Endodermal cell (in vitro differentiated cells): Measurements from ENCODE around the gene SREBF2. TPM values are rescaled to one million over a fixed set of nuclear protein-coding genes. Genes with fewer than 3 reads are reported as not detected.

Experiments used
- DNase-seq: peaks from one replicate; pipeline ENCODE4 v3.0.0-alpha.2; 2017
- H3K27ac ChIP-seq: 2 replicates; pipeline ENCODE4 v1.5.1; 2013; ENCODE audit warnings: mild to moderate bottlenecking, low read depth, low read length, moderate library complexity
- H3K27me3 ChIP-seq: 2 replicates; pipeline ENCODE4 v1.6.1; 2013; ENCODE audit warnings: mild to moderate bottlenecking, low read length, moderate library complexity; ENCODE audit not compliant: insufficient read depth, control insufficient read depth, poor library complexity, severe bottlenecking
- H3K36me3 ChIP-seq: 2 replicates; pipeline ENCODE4 v1.7.0; 2013; ENCODE audit warnings: mild to moderate bottlenecking, low read length, moderate library complexity; ENCODE audit not compliant: control insufficient read depth, insufficient read depth
- H3K4me1 ChIP-seq: one replicate; pipeline ENCODE4 v1.7.0; 2013; ENCODE audit warnings: low read length; ENCODE audit not compliant: control insufficient read depth, insufficient read depth
- H3K4me3 ChIP-seq: 2 replicates; pipeline ENCODE4 v1.5.1; 2013; ENCODE audit warnings: mild to moderate bottlenecking, low read length, moderate library complexity
- H3K9ac ChIP-seq: 2 replicates; pipeline ENCODE4 v1.6.1; 2013; ENCODE audit warnings: mild to moderate bottlenecking, low read length, moderate library complexity; ENCODE audit not compliant: poor library complexity, severe bottlenecking; ENCODE audit errors: extremely low read depth
- H3K9me3 ChIP-seq: 2 replicates; pipeline ENCODE4 v1.6.1; 2013; ENCODE audit warnings: mild to moderate bottlenecking, low read length, moderate library complexity; ENCODE audit not compliant: control insufficient read depth
- H3K27ac Mint-ChIP-seq: 2 replicates; pipeline ENCODE4 v1.8.0; 2020; ENCODE audit warnings: mixed read lengths
- H3K27me3 Mint-ChIP-seq: 2 replicates; pipeline ENCODE4 v1.8.0; 2021; ENCODE audit warnings: mild to moderate bottlenecking, mixed read lengths; ENCODE audit not compliant: insufficient read depth
- H3K36me3 Mint-ChIP-seq: 2 replicates; pipeline ENCODE4 v1.8.0; 2020; ENCODE audit warnings: low read depth, mixed read lengths
- H3K4me1 Mint-ChIP-seq: 2 replicates; pipeline ENCODE4 v1.8.0; 2020; ENCODE audit warnings: mixed read lengths
- H3K4me3 Mint-ChIP-seq: 2 replicates; pipeline ENCODE4 v1.8.0; 2020; ENCODE audit warnings: mild to moderate bottlenecking, moderate library complexity, mixed read lengths
- H3K9me3 Mint-ChIP-seq: 2 replicates; pipeline ENCODE4 v1.8.0; 2020; ENCODE audit warnings: mild to moderate bottlenecking, mixed read lengths
- CTCF ChIP-seq: fragments of 200-600 bp; sonication (generic); conservative IDR thresholded peaks from 2 replicates; pipeline ENCODE4 v1.5.0; 2021; ENCODE audit warnings: antibody characterized with exemption, mild to moderate bottlenecking
- WGBS, 2 experiments: methylation state at CpG; one replicate each; pipeline versions ENCODE4 v1.1.5 to v1.1.7; 2013; ENCODE audit warnings: missing lambda C conversion rate in 2 of 2, mixed read lengths in 1 of 2; ENCODE audit not compliant: insufficient coverage in 1 of 2, insufficient read length in 1 of 2; 5-methylcytosine and 5-hydroxymethylcytosine counted together
- total RNA-seq, 2 donors: library from RNA; stranded (reverse); fragmentation: NEBNext Ultra II Directional in 1 of 2; extraction: Animal tissue kit (Norgen Biotek cat#: 25700) in 1 of 2; gene quantifications; 2 replicates in 1 of 2; 3 replicates in 1 of 2; pipeline ENCODE4 v1.2.1, GENCODE V29; 2021

The SREBF2 gene
- total RNA-seq, 2 donors from 2014 or later: 125 to 135 TPM

DNA sequence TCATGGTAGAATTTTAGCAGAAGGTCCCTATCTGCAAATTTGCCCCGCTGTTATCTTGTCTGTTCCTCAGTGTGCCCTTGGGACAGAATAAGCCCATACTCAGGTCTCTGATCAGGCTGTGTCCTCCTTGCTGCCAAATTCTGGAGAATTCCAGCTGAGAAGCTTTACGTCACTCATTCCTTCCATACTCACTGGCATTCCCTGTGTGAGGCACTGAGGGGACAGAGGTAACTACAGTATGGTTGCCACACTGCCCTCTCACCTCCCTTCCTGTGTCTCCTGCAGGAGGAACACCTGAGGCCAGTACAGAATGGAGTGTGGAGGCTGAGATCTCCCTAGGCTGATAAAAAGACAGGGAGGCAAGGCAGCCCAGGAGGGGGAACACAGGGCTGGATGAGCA lies 50.5 kb downstream of the SREBF2 start:
- Histone ChIP-seq H3K9me3 (no peaks in the 10 kb centered on the region), H3K9ac (no peak overlapping the region), H3K4me3 (no peak overlapping the region), H3K27me3 (no peaks in the 10 kb centered on the region), H3K36me3 (peaks cover 94% of the 10 kb centered on the region), H3K27ac (no peak overlapping the region), H3K4me1 (no peaks in the 10 kb centered on the region)
- Mint-ChIP-seq H3K9me3 (no peaks in the 10 kb centered on the region), H3K4me1 (no peaks in the 10 kb centered on the region), H3K4me3 (no peak overlapping the region), H3K27ac (no peak overlapping the region), H3K27me3 (no peaks in the 10 kb centered on the region), H3K36me3 (peaks cover 86% of the 10 kb centered on the region)
- DNase-seq: no peak
- TF ChIP-seq CTCF: no peak
- 98 to 100% methylated on average over 1 to 2 of the region's 2 CpGs for WGBS, 2 experiments

DNA sequence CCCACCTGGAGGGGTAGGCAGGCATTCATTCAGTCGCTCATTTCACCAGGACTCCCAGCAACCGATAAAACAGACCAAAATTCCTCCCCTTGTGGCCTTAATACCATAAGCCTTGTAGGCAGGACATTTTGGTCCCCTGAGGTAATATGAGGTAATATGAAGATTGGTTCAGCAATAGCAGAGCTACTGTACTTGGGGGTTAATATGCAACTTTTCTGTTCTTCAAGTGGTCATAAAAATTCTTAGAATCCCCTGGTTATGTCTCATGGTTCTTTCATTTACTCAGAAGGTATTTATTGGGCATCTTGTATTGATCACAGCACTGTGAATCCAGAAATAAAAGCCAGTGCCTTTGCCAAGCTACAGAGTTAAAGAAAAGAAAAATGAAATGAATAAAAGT lies 52.2 kb downstream of the SREBF2 start:
- Histone ChIP-seq H3K9ac (no peak overlapping the region), H3K36me3 (peaks cover 90% of the 10 kb centered on the region), H3K4me1 (no peaks in the 10 kb centered on the region), H3K27ac (no peak overlapping the region), H3K27me3 (no peaks in the 10 kb centered on the region), H3K9me3 (no peaks in the 10 kb centered on the region), H3K4me3 (no peak overlapping the region)
- no peak for DNase-seq
- Mint-ChIP-seq H3K4me3 (no peak overlapping the region), H3K4me1 (no peaks in the 10 kb centered on the region), H3K27ac (no peak overlapping the region), H3K36me3 (peaks cover 89% of the 10 kb centered on the region), H3K27me3 (no peaks in the 10 kb centered on the region), H3K9me3 (no peaks in the 10 kb centered on the region)
- TF ChIP-seq CTCF: no peak
- WGBS, 2 experiments: 91% methylated on average over 2 of the region's 2 CpGs; no CpG with 5 or more reads in 1 of the 2 experiments

DNA sequence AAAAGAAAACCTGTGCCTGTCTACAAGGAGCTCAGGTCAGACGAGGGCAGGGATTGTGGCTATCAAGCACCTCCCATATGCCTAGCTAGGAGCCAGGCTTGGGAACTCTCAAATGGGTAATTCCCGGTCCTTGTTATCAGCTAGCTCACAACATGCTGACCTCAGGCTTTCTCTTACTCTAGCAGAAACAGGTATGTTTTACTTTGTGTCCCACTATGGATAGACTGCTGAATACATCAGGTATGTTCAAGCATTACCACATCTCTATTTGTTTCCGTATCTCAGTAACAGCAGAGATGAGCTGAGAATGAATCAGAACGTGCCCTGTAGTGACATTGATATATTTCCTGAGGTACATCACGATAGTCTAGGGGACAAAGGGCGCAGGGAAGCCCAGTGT lies 52.6 kb downstream of the SREBF2 start:
- no peak overlapping the region for H3K4me3 ChIP-seq
- 95 to 97% methylated on average over 6 of the region's 6 CpGs for WGBS, 2 experiments

More for the DNA sequence above, 52.6 kb downstream of the SREBF2 start:
- Mint-ChIP-seq H3K9me3 (no peaks in the 10 kb centered on the region), H3K27ac (no peak overlapping the region), H3K4me3 (no peak overlapping the region), H3K36me3 (peaks cover 89% of the 10 kb centered on the region), H3K27me3 (no peaks in the 10 kb centered on the region), H3K4me1 (no peaks in the 10 kb centered on the region)
- DNase-seq: no peak
- Histone ChIP-seq H3K27me3 (no peaks in the 10 kb centered on the region), H3K9ac (no peak overlapping the region), H3K36me3 (peaks cover 90% of the 10 kb centered on the region), H3K27ac (no peak overlapping the region), H3K9me3 (no peaks in the 10 kb centered on the region), H3K4me1 (no peaks in the 10 kb centered on the region)
- no peak for TF ChIP-seq CTCF
